GM12864 (cell line): ENCODE results near the gene STARD13.
"Not testable (repeated sequence)": the region's sequence is repeated elsewhere in the genome, so short reads cannot be mapped to it uniquely, and the experiment has no call there.

Experiments
- DNase-seq: peaks from one replicate; pipeline ENCODE4 v3.0.0-alpha.2; 2011; ENCODE audit warnings: low read depth
- H3K4me3 ChIP-seq: 2 replicates; pipeline ENCODE4 v1.5.1; 2011; ENCODE audit warnings: mild to moderate bottlenecking, low read depth, low read length, control low read depth
- TF ChIP-seq, protein P1 (sequence below): IDR thresholded peaks from 2 replicates; pipeline ENCODE4 v1.5.1; 2011; ENCODE audit warnings: low read depth, mild to moderate bottlenecking, moderate library complexity, low read length, control low read depth, inconsistent platforms; ENCODE audit errors: missing control alignments

Gene STARD13

DNA sequence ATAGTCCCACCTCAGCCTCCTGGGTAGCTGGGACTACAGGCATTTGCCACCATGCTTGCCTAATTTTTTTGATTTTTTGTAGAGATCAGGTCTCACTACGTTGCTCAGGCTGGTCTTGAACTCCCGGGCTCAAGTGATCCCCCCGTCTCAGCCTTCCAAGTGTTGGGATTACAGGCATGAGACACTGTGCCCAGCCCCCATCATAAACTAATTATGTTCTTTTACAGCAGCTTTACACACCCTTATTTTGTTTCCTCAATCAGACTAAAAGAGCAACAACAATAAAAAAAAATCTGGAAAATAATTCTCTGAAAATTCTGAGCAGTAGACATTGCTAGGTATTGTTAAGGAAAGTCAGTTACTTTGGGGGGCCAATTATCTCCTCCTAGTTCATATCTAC, 35.7 kb downstream of the STARD13 start:
- no peak overlapping the region for H3K4me3 ChIP-seq

GRCh38 chr13:33249066-33249465, 36.5 kb downstream of the STARD13 start:
- H3K4me3 ChIP-seq = no peak overlapping the region
- TF ChIP-seq, protein P1, sequence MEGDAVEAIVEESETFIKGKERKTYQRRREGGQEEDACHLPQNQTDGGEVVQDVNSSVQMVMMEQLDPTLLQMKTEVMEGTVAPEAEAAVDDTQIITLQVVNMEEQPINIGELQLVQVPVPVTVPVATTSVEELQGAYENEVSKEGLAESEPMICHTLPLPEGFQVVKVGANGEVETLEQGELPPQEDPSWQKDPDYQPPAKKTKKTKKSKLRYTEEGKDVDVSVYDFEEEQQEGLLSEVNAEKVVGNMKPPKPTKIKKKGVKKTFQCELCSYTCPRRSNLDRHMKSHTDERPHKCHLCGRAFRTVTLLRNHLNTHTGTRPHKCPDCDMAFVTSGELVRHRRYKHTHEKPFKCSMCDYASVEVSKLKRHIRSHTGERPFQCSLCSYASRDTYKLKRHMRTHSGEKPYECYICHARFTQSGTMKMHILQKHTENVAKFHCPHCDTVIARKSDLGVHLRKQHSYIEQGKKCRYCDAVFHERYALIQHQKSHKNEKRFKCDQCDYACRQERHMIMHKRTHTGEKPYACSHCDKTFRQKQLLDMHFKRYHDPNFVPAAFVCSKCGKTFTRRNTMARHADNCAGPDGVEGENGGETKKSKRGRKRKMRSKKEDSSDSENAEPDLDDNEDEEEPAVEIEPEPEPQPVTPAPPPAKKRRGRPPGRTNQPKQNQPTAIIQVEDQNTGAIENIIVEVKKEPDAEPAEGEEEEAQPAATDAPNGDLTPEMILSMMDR = no peak
- DNase-seq = no peak

More for the DNA sequence above, 35.7 kb downstream of the STARD13 start:
- TF ChIP-seq, protein P1 = no peak
- DNase-seq = no peak

DNA sequence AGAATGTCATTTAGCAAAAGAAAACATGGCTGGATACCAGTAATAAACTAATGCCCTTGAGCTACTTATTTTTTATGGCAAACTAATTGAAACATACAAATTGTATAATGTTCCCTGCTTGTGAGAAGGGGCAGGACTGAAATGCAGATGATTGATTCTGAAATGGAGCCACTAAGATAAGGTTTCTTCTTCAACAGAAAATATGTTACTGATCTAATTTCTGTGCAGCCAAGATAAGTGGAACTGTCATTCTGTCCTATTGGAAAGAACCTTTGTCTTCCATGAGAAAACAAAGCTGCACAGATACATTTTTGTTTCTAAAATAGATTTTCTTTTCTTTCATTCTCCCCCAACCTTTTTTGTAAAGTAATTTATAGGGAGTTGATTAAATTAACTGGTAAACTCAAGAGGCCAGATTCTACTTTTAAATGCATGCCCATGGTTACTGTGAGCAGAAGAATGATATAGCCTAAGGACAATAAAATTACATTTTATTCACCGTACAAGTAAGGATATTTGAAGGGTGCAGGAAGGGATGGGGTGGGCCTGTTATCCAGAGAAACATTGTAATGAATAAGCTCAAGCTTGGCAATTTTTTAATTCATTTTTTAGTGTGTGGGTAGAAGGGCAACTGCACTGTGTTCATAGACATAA, 39.9 kb downstream of the STARD13 start:
- no peak for DNase-seq
- TF ChIP-seq, protein P1 = no peak

DNA sequence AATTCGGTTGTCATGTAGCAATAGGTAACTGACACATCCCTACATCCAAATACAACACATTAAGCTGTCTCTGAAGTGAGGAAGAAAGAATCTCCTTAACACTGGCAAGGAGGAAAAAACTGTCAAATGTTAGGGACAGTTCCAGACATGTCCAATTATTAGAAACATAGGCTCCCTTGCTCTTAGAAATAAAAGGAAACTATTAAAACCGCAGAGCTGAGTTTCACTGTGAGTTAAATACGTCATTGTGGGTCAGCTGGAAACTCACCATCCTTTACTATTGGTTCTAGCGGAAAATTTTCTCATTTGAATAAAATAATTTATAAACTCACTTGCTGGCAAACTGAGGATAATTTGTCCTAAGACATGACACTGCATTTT, 40.7 kb downstream of the STARD13 start:
- no peak for DNase-seq
- TF ChIP-seq, protein P1 = no peak

More for the DNA sequence above, 39.9 kb downstream of the STARD13 start:
- H3K4me3 ChIP-seq = no peak overlapping the region

DNA sequence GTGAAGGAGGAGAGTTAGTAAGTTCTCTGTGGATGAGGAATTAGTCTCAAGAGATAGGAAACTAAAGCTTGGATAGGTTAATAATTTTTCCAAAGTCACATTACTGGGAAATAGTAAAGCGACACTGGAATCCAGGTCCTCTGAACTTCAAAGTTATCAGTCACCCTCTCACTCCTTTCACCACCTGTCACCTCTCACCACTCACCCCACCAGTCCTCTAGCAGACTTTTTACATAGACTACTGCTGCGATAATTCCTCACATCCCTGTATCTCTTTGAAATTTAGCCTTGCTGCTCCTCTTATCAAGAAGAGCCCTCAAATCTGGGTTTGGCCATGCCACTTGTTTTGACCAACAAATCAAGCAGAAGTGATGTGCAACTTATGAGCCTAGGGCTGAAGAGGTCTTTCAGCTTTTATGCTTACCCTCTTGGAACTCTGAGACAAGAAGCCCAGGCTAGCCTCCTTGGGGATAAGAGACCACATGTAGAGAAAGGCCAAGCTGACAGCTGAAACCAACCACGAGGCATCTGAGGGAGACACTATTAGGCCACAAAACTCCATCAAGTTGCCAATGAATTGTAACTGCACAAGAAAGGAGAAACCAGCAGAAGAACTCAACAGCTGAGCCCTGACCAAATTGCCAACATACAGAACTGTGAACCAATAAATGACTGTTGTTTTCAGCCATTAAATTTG, 41.2 kb downstream of the STARD13 start:
- DNase-seq = no peak

More for the DNA sequence above, 40.7 kb downstream of the STARD13 start:
- H3K4me3 ChIP-seq = no peak overlapping the region

DNA sequence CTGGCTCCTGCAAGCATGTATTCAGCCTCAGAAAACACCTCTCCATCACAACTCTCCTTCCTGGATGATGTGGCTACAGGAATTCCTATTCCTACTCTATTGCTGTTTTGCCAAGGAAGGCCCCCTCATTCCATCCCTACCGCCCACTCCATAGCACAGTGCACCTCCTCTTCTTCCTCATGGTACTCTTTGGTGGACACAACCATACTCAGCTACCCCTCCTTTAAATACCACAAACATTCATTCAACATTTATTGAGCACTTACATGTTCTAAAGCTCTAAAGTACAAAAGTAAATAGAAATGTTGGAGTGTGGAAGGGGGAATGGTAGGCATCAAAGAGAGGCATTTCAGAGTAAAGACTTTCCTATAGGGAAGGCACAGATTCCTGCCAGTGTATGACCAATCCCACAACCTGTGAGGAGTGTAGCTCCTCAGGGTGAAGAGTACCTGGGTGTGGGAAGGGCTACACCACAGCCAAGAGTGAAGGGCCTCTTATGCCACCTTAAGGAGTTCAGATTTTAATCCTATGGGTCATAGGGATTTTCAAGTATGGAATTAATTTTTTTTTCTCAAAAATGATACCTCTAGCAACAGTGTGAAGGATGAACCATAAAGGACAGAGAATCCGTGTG, 42.5 kb downstream of the STARD13 start:
- TF ChIP-seq, protein P1 = no peak
- no peak overlapping the region for H3K4me3 ChIP-seq
- no peak for DNase-seq

More for the DNA sequence above, 41.2 kb downstream of the STARD13 start:
- TF ChIP-seq, protein P1 = no peak
- H3K4me3 ChIP-seq = no peak overlapping the region

DNA sequence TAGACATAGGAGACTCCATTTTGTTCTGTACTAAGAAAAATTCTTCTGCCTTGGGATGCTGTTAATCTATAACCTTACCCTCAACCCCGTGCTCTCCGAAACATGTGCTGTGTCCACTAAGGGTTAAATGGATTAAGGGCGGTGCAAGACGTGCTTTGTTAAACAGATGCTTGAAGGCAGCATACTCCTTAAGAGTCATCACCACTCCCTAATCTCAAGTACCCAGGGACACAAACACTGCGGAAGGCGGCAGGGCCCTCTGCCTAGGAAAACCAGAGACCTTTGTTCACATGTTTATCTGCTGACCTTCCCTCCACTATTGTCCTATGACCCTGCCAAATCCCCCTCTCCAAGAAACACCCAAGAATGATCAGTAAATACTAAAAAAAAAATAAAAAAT, 43.2 kb downstream of the STARD13 start:
- not testable (repeated sequence) for H3K4me3 ChIP-seq, DNase-seq
